HG02852 (cell line): ENCODE data around the gene TUBB.
A peak's percentile ranks its signal among the peaks of the same experiment; 100 is the strongest.

ENCODE experiments used
- ATAC-seq: cut with Tn5 transposase; IDR thresholded peaks from one replicate; pipeline ENCODE4 v1.9.1; 2021; ENCODE audit warnings: mild to moderate bottlenecking, moderate library complexity; ENCODE audit not compliant: unreplicated experiment

The TUBB gene

DNA sequence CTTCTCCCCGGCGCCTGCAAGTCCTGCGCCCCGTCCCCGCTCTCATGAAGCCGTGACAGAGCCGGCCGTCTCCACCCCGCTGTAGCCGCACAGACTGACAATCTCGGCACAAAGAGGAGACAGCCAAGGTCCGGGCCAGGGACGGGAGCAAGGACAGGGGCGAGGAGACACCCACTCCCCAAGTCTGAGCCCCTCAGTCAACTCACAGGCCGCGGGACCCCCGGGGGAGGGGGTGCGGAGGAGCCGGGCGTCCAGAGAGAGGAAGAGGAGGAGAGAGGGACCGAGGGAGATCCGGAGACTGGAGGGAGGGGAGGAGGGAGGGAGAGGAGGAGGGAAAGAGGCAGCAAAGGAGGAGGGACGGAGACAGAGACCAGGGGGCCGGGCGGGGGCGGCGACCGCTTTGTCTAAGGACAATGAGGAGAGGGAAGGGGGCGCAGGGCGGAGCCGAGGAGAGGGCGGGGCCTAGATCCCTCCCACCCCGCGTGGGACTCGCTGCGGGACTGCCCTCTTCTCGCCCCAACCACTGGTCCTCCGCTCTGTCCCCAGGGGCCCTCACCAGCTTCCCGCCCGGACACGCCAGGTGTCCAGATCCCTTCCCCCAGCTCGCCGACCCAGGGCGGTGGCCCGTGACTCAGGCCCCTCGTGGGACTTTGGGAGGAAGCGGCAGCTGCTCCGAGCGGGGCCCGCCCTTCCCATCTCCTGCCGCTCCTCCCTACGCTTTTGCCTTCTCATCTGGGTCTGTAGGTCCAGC lies 33.1 kb upstream of the TUBB start:
- ATAC-seq = peak; percentile 40

DNA sequence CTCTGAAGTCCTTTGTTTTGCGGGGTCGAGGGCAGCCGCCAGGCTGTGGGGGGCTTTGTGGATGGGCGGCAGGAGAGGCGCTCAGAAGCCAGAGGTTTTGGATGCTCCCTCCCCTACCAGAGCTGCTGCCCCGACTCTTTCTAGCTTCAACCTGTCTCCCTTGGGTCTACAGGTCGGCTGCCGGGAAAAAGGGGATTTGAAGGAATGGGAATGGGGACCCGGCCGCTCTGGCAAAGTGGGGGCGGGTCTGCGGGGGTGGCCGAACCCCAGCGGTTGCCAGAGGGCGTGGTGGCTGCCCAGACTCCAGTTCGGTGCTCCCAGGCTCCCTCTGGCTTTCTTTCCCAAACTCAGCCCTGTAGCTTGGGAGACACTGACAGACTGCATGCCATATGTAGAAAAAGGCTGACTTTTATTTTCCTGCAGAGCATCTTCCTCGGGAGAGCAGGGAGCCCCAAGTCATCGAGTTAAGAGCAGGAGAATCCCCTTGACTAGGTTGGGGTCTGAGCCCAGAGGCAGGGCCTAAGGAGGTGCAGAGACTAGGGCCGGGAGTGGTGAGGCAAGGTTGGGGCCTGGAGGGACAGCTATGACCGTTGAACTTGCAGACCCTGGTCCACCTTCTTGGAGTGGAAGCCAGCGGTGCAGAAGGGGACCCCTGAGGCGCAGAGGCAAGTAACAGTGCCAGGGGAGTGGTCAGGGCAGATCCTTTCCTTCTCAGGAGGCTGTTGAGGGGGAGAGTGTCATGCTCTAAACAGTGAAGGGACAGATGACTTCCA lies 32.3 kb upstream of the TUBB start:
- ATAC-seq = no peak

DNA sequence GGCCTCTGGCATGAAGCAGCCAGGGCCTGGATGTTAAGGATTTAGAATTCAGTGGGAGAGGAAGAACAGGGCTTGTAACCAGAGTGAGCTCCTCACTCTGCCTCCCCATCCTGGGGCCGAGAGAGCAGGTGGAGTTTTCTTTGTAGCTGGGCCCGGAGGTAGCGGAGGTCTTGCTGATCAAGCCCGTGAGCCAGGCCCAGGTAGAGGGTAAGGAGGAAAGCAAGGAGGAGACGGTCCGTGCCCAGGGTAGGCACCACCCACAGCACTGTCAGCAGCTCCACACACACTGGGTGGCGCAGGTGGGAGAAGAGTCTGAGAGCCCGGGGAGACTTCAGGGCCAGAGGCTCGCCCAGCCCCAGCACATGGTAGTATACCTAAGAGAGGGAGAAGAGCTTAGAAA lies 31.6 kb upstream of the TUBB start:
- no peak for ATAC-seq

DNA sequence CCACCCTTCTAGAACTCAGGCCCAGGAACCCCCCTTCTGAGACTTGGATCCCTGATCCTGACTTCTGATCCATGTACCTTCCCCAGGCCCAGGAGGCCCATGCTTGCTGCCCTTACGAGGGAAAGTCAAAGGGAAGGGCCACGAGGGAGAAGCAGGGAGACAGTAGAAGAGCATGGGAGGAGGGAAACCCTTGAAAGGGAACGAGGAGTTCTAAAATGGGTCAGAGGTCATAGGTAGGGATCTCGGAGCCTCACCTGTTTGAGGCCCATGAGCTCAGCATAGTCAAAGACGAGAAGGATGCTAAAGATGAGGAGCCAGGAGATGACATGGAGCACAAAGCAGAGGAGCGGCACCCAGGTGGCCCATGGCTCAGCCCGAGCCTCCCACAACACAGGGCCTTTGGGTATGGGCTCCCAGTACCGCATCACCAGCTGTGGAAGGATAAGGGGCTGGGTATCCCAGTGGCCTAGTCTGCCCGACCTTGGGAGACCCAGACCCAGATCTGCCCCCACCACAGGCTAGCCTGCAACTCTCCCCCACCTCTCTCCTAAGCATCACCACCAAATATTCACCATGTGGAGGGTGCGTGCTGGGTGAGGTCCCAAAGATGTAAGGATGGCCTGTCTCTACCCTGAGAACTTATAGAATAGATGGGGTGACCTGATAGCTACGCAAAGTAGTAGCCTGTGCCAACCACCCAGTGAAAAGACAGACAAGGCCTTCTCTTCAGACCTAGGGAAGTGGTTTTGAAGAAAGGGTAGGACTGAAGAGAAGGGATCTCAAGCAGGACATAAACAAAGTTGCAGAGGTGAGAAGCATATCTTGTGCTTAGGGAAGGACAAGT lies 30.9 kb upstream of the TUBB start:
- no peak for ATAC-seq

DNA sequence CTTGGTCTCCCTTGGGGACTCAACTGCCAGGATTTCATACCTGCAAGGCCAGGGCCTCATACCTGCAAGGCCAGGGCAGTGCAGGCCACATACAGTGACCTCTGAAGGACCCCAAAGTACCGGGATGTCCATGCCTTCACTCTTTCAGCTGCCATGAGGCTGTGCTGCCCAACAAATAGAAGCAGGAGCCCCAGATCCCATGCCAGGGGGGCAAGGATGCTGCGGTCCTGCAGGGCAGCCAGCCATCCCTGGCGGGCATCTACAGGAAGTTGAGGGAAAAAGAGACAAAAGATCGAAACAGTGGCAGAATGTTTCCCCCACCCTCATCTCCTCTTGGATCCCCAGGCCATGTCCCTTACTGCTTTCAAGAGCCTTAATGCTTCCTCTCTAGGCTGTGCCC lies 30.2 kb upstream of the TUBB start:
- ATAC-seq = no peak

DNA sequence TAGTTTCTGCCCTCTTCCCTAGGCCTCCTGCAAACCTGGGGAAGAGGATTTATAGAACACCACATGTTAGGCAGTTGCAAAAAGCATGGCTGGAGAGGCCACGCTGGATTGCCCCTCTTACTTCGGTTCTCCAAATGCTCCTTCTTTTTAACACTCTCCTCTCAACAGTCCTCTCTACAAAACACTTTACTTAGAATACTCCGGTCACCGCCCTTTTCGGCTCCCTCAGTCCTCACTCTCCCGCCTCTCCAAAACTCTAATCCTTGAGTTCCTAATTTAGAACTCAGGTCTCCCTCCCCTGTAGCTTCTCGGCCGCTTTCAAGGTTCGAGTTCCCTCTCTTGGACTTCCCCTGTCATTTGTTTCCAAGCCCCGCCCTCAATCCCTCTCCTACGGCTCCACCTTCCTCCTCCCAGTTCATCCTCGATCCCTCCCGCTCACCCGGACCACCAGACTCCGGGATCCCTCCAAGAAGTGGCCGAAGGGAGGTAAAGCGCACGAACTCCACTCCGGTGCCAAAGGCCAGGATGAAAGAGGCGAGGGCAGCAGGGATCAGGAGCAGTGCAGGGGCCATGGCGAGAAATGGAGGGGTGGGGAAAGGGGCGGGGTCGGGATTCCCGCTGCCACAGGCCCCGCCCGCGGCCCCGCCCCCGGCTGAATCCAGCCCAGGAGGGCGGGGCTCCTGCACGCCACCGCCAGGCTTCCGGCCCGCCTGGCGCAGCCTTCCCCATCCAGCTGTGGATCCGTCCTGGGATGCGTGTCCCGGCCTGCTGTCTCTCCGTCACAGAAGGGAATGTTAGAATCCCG lies 29.5 kb upstream of the TUBB start, which contains the start of gene NRM:
NRM (minus strand) TSS at position 582 of the 805 bp plus-strand sequence; CDS start at position 572, 10 bp downstream.
- ATAC-seq = peak; percentile 37

DNA sequence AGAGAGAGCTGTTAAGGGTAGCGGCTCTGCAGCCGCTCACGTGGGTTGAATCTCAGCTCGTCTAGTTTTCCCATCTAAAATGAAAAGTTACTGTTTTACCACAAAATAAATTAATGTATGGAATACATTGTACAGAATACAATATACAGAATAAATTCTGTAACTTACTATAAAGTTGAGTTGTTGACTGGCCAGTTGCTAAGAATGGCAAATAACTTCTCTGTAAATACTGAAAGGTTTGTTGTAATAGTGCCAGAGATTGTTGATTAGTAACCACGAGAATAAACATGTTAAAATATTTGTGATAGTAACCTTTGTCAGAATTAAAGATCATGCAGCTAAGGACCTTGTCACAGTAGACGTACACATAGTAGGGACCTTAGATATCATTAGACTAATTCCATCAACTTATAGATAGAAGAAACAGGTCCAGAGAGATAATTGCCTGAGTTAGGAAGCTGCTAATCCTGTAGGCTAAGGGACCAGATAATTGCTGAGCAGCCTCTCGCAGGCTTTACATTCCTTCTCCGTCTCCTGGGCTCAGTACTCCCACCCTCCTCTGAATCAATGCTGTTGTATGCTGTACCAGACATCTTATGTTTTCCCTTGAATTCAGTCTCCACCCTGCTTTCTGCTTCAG lies 28.8 kb upstream of the TUBB start:
- ATAC-seq = no peak

DNA sequence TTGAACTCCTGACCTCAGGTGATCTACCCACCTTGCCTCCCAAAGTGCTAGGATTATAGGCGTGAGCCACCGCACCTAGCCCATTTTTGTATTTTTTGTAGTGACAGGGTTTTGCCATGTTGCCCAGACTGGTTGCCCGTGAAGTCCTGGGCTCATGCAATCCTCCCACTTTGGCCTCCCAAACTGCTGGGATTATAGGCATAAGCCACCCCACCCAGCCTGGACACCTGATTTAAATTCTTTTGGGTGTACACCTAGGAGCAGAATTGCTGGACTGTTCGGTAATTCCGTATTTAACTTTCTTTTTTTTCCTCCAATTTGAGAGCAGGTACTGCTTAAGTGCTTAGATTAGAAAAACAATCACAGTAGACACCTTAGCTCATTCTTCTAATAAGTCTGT lies 23.7 kb upstream of the TUBB start:
- ATAC-seq = no peak

DNA sequence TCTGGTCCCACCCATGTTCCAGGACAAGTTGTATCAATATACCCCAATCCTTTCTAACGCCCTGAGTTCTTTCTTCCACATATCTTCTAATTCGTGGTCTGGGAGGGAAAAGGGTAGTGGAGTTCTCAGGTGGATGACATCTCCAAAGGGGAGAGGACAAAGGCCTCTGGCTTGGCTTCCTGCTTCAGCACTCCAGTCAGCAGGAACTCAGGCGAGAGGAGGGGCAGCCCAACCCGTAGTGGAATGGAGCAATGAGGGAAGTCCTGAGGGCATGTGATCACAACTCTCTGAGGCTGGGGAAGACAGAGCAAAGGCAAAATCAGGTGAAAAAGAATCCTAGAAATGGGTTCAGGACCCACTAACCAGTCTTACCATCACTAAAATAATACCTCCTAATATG lies 19.8 kb upstream of the TUBB start:
- ATAC-seq = no peak

DNA sequence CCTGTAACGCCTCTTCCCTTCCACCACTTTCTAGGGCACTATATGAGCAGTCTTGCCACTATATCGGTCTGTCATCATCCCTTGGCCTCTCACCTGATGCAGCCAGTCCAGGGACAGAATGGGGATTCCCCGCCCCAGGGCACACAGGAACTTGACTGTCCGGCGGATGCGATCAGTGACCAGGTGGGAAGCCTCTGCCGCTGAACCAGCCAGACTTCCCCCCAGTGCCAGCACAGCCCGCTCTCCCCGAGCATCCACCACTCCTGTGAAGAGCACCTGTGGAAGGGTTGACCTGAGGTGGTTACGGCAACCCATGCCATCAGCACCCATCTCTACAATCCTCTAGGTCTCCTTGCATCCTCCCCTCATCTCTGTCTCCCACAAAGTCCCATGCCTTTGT lies 17.1 kb upstream of the TUBB start:
- ATAC-seq = no peak

DNA sequence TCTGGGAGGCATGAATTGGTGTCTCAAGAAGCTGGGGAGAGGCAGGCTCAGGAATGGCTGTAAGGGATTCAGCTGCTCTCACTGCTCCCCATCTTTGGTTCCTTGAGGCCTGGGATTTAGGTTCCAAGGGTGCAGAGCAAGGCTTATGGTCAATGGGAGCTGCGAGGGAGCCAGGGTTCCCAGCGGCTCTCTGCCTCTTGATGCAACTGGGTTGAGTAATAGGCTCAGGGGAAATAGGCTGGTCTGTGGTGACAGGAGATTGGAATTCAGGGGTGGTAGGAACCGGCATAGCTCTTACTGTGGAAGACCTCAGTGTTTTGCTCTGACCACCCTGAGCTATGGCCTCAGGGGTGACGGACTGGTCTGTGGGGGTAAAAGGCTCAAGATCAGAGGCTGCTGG lies 16.3 kb upstream of the TUBB start:
- no peak for ATAC-seq

DNA sequence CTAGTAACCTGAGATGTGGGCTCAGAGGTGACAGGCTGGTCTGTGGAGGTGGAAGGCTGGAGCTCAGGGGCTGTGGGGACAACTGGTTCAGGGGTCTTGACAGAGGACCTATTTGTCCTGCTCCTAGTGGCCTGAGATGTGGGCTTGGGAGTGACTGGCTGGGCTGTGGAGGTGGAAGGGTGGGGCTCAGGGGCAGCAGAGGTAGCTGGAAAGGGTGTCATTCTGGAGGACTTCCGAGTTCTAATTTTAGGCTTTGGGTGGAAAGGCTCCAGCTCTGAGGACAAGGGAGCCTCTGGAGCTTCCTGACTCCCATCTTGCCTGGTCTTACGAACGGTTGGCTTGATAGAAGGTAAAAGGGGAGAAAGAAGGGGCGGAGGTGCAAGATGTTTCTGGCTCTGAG lies 14.5 kb upstream of the TUBB start:
- no peak for ATAC-seq

DNA sequence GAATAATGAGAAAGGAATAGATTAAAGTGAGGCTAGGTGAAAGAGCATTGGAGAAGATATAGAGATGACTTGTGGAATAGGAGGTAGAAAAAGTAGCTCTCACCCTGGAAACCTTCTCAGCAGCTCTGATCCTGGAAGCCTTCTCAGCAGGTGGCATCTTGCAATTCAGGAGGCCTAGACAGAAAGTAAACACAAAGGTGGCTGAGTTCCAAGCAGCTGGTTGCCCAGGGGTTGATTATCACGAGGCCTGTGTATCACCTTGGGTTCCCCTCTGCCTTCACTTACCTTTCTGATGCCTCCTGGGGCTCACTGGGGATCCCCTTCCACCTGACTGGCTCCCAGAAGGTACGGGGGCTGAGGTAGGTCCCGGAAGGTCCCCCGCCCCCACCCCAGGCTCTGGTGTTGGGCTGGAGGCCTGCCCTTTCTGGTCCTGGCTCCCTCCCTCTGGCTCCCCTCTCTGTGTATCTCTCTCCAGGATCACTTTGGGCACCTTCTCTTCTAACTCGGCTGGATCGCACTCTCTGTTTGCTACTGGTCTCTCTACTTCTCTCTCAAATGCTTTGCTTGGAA lies 12.8 kb upstream of the TUBB start:
- no peak for ATAC-seq

DNA sequence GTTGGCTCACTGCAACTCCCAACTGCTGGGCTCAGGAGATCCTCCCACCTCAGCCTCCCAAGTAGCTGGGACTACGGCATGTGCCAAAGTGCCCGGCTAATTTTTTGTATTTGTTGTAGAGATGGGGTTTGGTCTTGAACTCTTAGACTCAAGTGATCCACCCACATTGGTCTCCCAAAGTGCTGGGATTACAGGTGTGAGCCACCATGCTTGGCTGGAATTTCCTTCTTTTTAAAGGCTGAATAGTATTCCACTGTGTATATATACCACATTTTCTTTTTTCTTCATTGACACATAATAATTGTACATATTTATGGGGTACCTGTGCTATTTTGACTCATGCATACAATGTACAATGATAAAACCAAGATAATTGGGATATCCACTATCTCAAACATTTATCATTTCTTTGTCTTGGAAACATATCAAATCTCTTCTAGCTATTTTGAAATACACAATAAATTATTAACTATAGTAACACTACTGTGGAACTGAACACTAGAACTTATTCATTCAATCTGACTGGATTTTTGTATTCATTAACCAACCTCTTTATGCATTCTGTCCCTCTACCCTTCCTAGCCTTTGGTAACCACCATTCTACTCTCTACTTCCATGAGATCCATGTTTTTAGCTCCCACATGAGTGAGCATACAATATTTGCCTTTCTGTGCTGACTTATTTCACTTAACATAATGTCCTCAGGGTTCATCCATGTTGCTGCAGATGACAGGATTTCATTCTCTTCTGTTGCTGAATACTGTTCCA lies 10.9 kb upstream of the TUBB start:
- ATAC-seq = no peak

DNA sequence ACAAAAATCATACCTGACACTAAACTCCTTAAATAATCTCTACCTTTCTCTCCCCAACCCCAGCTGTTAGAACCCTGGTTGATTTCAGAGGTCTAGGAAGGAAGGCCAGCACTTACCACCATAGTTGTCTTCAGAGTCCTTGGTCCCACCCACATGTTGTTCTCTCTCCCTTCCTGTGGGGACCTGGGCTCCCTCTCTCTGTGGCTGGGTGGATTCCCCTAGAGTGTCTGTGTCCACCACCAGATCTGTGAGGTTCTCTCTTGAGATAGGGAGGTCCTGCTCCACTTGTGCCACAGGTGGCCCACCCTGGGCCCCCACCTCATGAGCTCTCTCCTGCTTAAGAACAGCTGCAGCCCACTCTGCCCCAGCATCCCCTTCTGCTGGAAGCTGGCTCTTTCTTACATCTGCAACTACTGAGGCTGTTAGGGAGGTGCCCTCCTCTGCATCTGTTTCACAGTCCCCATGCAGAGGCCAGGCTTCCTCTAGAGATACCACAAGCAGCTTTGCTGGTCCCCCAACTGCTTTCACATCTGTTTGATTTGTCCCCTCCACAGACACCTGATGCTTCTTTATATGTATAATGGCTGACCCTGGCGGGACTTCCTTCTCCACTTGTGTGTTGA lies 8.3 kb upstream of the TUBB start:
- no peak for ATAC-seq

DNA sequence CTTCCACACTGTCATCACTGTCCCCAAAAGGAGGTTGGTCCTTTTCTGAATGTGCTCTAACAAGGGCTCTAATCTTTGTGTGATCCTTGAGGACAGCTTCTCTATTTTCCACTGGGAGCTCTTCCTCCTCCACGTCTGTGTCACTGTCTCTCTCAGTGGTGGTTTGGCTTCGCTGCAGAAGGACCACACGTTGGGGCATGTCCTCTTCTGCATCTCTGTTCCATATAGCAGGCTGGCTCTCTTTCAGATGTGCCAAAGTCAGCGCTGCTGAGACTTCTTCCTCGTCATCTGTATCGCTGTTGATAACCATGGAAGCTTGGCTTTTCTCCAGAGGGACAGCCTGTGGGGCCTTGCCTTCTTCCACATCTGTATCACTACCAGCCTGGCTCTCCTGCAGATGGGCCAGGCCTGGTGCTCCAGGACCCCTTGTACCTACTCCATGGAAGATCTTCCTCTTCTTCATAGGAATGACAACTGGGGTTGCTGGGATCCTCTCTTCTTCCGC lies 7.7 kb upstream of the TUBB start:
- no peak for ATAC-seq

DNA sequence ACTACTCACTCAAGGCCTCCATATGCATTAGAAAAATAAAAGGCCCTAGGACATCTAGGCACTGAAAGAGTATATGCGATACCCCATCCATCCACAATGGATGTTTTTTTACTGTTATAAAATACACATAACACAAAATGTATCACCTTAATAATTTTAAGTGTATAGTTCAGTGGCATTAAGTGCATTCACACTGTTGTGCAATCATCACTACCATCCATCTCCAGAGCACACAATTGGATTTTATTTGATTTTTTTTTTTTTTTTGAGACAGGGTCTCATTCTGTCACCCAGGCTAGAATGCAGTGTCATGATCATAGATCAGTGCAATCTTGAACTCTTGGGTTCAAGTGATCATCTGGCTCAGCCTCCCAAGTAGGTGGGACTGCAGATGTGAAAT lies 5.9 kb upstream of the TUBB start:
- no peak for ATAC-seq

DNA sequence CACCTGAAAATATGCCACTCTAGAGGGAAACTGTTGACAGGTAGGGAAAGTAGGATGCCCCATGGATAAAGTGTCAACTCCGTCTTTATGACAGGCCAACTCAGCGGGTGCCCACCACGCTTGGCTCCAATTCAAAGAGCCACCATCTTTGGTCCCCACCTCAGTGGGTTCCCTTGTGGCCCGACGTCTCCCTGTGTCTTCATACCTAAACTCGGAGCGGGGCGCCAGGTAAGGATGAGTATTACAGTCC lies 3.3 kb upstream of the TUBB start:
- ATAC-seq = no peak
